ELF-1 (cell line): ENCODE data around the gene RNF207.
"Not testable (repeated sequence)": the region's sequence is repeated elsewhere in the genome, so short reads cannot be mapped to it uniquely, and the experiment has no call there.

Source experiments
- DNase-seq: peaks from one replicate; pipeline ENCODE4 v3.0.0-alpha.2; 2016; ENCODE audit warnings: low read depth, low spot score

RNF207 gene

DNA sequence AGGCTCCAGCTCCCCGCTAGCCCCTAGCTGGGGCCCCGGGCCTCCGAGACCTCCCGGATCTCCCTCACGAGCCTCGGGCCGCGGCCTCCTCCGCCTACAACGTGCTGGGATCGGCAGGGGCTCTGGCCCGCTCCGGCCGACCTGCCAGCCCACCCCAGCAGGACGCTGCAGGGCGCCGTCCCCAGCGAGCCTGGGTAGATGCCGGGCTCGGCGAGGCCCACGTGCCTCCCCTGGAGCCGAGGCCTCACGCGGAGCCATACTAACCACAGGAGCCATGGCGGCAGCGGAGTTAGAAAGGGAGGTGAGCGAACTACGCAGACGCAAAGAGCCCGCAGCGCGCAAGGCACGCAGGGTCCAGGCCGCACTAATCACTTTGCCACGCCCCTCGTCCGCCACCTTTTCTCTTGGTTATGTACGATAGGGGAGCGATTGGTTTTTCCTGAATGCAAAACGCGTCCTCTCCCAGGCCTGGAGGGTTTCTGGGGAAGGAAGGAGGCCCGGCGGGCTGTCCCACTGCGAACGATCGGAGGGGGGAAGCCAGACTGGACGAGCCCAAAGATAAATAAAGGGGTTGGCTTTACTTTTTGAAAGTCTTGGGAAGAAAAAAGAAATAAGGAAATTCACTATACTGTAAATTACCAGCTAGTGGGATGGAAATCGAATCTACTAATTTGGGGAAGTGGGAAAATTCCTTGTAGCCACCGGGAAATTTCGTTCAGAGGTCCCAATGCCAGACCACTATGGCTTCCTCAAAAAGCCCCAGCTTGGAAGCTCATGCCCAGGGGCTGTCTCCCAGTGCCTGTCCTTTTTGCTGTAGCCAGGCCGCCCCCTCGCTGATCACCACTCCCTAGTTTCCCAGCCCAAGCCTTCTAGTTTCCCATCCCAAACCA lies 6.4 kb upstream of the RNF207 start, which contains the start of gene RPL22:
Gene RPL22 (minus strand): TSS at position 298 of the 890 bp plus-strand sequence. CDS start 22 bp downstream, at position 276.
- peak; percentile 99 for DNase-seq

DNA sequence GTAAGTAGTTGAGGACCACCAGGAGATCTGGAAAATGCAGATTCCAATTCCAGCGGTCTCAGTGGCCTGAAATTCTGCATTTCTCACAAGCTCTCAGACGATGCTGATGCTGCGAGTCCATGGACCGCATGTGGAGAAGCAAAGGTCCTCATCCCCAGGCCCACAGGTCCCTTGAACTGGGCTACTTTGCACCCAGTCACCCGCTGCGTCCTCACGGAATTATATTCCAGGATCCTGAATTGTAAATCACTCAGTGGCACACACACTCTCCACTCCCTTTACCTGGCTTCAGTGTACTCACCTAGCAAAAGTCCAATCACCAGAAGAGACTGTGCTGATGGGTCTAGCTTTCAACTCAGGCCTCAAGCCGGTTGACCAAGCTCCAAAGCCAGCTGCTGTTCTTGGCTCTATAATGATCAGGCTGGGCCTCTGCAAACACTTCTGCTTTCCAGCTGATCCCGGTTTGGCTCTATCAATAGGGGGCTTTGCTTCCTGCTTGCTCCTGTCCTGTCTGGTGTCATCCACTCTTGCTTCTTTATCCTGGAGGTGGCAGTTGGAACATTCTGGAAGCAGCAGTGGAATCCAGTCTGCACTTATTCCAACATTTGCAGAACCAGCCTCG lies 5.6 kb upstream of the RNF207 start:
- DNase-seq = peak; percentile 52

DNA sequence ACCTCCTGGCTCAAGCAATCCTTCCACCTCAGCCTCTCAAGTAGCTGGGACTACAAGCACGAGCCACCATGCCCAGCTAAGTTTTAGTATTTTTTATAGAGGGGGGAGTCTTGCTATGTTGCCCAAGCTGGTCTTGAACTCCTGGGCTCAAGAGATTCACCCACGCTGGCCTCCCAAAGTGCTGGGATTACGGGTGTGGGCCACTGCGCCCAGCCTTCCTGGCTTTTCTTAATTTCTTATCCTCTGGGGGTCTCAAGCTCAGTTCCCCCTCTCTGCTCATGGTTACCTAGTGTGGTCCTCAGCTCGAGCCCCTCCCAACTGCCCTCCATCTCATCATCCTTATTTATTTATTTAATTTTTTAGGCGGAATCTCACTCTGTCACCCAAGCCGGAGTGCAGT lies 3.7 kb upstream of the RNF207 start:
- no peak for DNase-seq

- DNase-seq = no peak
These were observed 569 bp downstream of the RNF207 start for GRCh38 chr1:6206520-6206855.

DNA sequence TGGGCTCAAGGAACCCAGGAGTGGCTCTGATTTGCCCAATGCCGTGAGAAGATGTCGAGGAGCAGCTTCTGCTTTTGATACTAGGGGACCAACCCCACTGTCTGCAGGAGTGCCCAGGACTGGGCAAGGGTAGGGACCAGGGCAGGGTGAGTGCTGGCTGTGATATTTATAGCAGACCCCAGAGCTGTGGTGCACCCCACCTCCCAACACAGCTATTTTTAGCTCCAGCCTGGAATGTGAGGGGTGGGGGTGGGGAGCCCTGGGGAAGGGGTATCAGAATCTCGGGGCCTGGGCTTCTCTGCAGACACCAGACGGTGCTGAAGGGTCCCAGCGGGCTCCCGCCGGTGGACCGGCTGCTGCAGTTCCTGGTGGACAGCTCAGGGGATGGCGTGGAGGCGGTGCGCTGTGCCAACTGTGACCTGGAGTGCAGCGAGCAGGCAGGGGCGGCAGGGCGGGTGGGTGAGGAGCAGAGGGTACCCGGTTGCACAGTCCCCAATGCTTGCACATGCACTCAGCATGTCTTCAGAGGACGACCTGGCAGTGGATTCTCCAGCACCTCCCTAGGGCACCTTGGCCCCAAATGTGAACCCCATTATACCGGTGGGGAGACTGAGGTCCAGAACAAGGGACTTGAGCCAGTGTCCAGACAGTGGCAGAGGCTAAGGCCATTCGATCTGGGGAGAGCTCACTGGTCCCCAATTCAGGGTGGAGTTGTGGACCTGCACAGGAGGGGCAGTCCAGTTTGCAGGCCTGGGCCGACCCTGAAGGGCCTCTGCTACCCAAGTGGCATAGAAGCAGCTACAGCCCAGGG lies 1.4 kb downstream of the RNF207 start:
- DNase-seq = no peak

- peak; percentile 37 for DNase-seq
These were observed 2.0 kb downstream of the RNF207 start for GRCh38 chr1:6207921-6208320.

DNA sequence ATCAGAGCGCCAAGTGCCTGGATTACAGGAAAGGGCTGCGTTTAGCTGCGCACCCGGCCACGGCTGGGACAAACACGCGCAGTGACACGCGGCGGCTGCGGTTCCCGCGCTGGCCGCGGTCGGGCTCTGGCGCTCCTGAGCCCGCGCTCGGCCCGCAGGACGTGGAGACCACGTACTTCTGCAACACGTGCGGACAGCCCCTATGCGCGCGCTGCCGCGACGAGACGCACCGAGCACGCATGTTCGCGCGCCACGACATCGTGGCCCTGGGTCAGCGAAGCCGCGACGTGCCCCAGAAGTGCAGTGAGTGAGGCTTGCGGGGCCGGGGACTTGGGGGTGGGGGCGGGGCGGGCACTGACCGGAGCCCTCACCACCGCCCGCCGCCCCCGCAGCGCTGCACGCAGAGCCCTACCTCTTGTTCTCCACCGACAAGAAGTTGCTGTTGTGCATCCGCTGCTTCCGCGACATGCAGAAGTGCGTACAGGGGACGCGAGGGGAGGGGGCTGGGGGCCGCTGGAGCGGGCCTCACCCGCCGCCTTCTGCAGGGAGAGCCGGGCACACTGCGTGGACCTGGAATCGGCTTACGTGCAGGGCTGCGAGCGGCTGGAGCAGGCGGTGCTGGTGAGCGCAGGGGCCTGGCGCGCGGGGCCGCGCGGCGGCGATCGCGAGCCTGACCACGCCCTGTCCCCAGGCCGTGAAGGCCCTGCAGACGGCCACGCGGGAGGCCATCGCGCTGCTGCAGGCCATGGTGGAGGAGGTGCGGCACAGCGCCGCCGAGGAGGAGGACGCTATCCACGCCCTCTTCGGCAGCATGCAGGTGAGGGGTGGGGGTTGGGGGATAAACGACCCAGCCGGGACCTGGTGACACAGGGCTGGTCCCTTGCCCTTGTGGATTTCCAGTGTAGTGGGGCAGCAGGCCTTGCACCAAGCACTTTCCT lies 3.1 kb downstream of the RNF207 start:
- peak; percentile 55 for DNase-seq

DNA sequence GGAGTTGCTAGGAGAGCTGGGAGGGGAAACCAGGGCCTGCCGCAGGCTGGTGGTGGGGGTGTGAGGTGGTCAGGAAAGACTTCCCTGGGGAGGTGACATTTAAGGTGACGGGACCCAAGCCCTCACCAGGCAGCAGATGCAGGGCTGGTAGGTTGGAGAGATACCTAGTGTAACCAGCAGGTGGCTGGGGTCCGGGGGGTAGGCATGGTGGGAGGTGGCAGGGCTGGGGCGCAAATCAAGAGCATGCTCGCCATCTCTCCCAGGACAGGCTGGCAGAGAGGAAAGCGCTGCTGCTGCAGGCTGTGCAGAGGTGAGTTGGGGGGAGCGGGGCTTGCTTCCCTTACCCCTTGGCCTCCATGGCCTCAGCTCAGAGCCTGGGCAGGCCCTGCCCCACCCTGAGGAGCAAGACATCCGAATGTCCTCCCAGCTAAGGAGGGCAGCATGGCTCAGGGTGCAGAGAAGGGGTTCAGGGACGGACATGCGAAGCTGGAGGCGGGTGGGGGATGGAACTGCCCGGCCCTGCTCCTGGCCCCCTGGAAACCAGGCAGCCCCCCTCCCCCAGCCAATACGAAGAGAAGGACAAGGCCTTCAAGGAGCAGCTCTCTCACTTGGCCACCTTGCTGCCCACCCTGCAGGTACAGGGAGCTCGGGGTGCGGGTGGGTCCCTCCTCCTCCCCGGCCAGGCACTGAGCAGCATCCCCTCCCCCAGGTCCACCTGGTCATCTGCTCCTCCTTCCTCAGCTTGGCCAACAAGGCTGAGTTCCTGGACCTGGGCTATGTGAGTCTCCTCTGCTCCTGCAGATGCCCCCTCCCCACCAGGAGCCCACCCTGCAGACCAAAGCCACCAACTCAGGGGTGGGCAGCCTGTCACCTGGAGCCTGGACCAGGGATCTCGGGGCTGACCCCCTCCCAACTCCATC lies 4.0 kb downstream of the RNF207 start:
- no peak for DNase-seq

DNA sequence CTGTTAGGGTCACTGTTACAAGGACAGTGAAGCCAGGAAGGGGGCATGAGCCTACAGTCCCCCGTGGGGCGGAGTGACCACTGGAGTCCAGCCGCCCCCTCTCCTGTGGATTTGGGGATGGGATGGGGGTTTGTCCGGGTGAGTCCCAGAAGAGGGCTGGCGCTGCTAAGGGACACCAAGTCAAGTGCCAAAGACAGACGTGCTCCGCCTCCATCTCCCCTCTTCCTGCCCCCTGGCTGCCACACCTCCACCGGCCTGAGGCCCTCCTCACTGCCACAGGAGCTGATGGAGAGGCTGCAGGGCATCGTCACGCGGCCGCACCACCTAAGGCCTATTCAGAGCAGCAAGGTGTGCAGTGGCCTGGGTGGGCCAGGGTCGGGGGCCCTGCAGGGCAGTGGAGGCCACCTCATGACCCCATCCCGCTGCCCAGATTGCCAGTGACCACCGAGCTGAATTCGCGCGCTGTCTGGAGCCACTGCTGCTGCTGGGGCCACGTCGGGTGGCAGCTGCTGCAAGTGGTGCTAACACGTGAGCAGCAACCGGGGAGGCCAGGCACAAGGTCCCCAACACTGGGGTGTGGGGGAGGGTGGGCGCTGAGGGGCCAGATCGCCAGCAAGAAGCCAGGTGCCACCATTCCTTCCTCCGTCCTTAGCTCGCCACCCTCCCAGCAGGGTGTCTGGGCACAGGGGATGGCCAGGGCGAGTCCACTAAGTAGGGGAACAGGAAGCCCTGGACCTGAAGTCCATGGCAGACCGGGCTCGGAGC lies 4.9 kb downstream of the RNF207 start:
- DNase-seq = no peak

GRCh38 chr1:6211731-6212130 lies 5.8 kb downstream of the RNF207 start:
- DNase-seq = no peak

- DNase-seq = no peak
These were observed 6.5 kb downstream of the RNF207 start for GRCh38 chr1:6212193-6212959.

GRCh38 chr1:6218375-6219164 lies 12.7 kb downstream of the RNF207 start:
- no peak for DNase-seq

DNA sequence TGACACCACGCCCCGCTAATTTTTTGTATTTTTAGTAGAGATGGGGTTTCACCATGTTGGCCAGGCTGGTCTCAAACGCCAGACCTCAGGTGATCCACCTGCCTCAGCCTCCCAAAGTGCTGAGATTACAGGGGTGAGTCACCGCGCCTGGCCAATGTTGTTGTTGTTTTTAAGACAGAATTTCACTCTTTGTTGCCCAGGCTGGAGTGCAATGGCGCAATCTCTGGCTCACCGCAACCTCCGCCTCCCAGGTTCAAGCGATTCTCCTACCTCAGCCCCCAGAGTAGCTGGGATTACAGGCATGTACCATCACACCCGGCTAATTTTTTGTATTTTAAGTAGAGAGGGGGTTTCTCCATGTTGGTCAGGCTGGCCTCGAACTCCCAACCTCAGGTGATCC lies 13.7 kb downstream of the RNF207 start:
- not testable (repeated sequence) for DNase-seq

- peak; percentile 17 for DNase-seq
These were observed 14.3 kb downstream of the RNF207 start for GRCh38 chr1:6220236-6220635.

DNA sequence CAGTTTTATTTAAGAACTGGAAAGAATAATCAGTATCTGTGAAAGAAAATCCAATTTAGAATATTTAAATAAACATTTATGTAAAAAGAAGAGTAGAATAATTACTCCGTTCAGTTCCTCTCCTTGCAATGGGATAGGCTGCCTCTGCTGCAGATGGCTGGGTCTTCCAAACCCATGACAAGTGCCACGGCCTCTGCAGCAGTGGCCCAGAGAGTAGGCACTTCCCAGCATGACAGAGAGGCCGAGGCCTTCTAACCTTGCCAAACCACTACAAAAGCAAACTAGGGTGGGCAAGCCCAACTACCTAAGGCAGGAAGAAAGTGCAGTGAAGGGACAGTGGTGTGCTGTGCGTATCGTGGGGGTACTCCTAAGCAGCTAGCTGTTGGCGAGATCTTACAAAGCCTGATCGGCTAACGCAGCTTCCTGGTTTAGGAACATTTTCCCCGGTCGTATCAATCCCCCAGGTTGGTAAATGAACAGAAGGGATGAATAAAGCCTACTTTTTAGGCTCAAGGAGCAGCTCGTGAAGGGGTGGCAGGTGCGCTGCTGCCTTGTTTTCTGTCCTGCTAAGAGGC lies 15.4 kb downstream of the RNF207 start:
- no peak for DNase-seq

GRCh38 chr1:6222636-6223035 lies 16.7 kb downstream of the RNF207 start:
- DNase-seq = no peak

GRCh38 chr1:6223617-6224016 lies 17.7 kb downstream of the RNF207 start:
- no peak for DNase-seq
